ENCODE measurements around the gene SHISA5.

- TF ChIP-seq CTCF (IDR thresholded peaks at IDR 0.05; ENCODE audit: insufficient read depth, low read depth, low read length) (no peak), EZH2 (IDR thresholded peaks at IDR 0.05; ENCODE audit: insufficient read depth, low read length) (no peak)
These were observed 64.0 kb downstream of the SHISA5 start, which contains the start of the genes CCDC51 and TMA7 for GRCh38 chr3:48439820-48440589.

Data from astrocyte (in vitro differentiated cells and primary cell).